Measurements from ENCODE around the gene MGAT3.

The MGAT3 gene

DNA sequence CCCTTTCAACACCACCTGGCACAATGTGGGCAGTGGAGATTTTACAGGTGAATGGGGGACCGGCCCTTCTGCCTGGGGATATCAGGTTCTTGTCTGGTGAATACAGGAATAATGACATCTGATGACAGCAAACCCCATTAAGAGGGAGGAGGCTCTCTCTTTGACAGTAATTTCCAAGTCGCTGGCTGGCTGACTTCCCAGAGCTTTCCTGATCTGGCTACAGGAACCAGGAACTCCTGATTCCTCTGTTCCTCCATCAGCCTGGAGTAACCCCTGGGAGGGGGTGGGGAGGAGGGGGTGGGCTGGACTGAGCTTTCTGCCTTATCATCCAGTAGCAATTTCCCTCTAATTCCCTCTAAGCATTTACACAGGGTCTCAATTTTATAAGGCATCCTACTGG, 41.6 kb downstream of the MGAT3 start:
- in situ Hi-C loops (cut with HindIII; ENCODE audit: low sequenced_read_pairs), result no loop called here
- no peak for DNase-seq (ENCODE audit: low read depth)
- no peak overlapping the region for H3K4me3 ChIP-seq (ENCODE audit: low read depth, low read length)
- TF ChIP-seq, protein P1, sequence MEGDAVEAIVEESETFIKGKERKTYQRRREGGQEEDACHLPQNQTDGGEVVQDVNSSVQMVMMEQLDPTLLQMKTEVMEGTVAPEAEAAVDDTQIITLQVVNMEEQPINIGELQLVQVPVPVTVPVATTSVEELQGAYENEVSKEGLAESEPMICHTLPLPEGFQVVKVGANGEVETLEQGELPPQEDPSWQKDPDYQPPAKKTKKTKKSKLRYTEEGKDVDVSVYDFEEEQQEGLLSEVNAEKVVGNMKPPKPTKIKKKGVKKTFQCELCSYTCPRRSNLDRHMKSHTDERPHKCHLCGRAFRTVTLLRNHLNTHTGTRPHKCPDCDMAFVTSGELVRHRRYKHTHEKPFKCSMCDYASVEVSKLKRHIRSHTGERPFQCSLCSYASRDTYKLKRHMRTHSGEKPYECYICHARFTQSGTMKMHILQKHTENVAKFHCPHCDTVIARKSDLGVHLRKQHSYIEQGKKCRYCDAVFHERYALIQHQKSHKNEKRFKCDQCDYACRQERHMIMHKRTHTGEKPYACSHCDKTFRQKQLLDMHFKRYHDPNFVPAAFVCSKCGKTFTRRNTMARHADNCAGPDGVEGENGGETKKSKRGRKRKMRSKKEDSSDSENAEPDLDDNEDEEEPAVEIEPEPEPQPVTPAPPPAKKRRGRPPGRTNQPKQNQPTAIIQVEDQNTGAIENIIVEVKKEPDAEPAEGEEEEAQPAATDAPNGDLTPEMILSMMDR (IDR thresholded peaks at IDR 0.05; ENCODE audit: low read depth, low read length, missing control alignments), result no peak

- no peak for DNase-seq (ENCODE audit: low read depth)
- in situ Hi-C loops (cut with HindIII; ENCODE audit: low sequenced_read_pairs), result no loop called here
- TF ChIP-seq, protein P1 (IDR thresholded peaks at IDR 0.05; ENCODE audit: low read depth, low read length, missing control alignments), result no peak
- H3K4me3 ChIP-seq (ENCODE audit: low read depth, low read length), result no peak overlapping the region
Measured at GRCh38 chr22:39498802-39499201, 42.0 kb downstream of the MGAT3 start.

DNA sequence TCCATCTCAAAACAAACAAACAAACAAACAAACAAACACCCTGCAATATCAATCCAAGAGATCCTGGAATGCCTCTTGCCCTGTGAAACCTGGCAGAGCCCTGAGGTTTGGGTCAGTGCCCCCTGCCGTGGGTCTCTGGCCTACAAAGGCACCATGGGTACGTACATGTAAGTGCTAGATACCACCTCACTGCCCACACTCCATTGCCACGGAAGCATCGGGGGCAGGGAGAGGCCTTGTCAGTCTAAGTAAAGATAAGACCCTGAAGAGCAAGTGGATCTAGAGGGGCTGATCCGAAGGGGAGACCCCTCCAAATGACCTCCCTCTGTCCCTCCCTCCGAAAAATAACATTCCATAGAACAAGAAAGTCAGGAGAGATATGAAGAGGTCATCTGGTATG, 43.3 kb downstream of the MGAT3 start:
- in situ Hi-C loops (cut with HindIII; ENCODE audit: low sequenced_read_pairs), result no loop called here
- TF ChIP-seq, protein P1 (IDR thresholded peaks at IDR 0.05; ENCODE audit: low read depth, low read length, missing control alignments), result no peak
- DNase-seq (ENCODE audit: low read depth), result no peak
- H3K4me3 ChIP-seq (ENCODE audit: low read depth, low read length), result no peak overlapping the region

DNA sequence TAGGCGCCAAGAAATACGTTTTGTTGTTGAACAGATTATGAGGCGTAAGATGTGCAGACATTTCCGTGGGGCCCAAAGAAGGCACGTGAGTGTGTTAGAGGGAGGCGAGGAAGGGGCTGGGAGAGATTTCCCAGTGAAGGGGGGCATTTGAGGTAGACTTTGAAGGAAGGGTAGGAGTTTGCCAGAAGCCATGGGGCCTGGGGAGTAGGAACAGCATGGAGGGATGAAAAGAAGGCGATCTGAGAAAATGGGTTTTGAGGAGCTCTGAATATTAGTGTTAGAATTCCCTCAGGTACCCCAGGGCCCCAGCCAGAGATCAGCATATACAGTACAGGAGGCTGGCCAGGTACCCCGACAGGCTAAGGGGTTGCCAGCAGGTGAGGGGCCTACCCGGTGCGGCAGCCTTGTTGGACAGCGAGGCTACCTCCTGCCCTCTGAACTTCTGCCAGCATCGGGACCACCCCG, 44.9 kb downstream of the MGAT3 start:
- no peak for DNase-seq (ENCODE audit: low read depth)
- in situ Hi-C loops (cut with HindIII; ENCODE audit: low sequenced_read_pairs), result no loop called here
- TF ChIP-seq, protein P1 (IDR thresholded peaks at IDR 0.05; ENCODE audit: low read depth, low read length, missing control alignments), result no peak
- H3K4me3 ChIP-seq (ENCODE audit: low read depth, low read length), result peak overlapping the region; percentile 83

DNA sequence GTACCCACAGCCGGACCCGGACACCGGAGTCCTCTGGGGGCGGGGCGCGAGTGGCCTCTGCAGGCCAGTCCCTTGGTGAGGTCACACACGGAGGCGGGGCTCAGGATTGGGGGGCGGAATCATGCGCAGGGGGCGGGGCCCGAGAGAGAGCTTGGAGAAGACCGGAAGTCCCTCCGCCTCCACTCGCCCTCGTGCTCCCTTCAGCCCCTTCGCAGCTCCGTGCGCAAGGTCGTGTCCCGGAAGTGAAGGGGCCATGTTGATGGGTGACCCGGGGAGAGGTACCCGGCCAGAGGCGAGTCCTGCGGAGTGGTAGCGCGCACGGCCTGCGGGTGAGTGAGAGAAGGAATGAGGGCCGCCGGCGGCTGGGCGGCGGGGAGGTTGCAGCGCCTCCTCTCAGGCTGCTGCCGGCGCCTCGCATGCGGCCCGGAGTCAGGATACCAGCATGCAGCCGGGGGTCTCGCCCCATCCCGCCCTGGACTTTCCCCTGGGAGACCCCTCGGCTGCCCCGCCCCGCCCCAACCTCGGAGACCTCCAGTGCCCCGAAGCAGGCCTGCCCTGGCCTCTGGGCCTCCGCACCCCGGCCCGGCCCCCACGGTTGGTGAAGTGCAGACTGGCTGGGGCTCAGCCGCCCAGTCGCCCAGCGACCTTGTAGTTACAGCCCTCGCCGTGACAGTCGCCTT, 45.4 kb downstream of the MGAT3 start, which contains the start of gene MIEF1:
MIEF1 (plus strand) TSS at position 182 of the 680 bp plus-strand sequence. CDS start 9,005 bp downstream, outside the sequence.
- H3K4me3 ChIP-seq (ENCODE audit: low read depth, low read length), result peak within 1 kb of the TSS; percentile 83
- in situ Hi-C loops (cut with HindIII; ENCODE audit: low sequenced_read_pairs), result no loop called here
- TF ChIP-seq, protein P1 (IDR thresholded peaks at IDR 0.05; ENCODE audit: low read depth, low read length, missing control alignments), result peak; percentile 7
- peak; percentile 83 for DNase-seq (ENCODE audit: low read depth)

DNA sequence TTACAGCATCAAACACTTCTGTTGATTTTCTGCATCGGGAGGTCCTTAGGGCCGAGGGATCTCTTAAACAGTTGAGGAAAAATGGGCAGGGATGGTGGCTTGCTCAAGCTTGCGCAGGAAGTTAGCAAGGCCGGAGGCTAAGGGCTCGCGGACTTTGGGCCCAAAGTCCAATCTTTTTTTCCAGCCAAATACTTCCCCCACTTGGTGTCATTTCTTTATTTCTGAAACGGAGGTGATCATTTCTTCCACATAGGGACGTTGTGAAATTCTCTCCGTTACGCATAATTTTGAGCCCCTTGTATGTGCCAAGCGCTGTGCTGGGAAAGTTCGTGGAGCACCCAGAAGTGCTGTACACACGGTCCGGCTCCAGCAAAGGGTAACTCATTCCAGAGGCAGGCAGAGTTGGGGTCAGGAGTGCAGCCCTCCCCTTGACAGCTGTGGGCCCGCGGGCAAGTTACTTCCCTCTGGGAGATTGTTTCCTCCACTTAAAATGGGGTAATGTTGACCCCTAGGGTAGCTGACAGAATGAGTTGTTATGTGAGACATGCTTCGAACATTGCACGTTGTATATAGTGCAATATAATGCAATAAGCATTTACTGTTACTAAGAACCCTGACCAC, 46.1 kb downstream of the MGAT3 start:
- TF ChIP-seq, protein P1 (IDR thresholded peaks at IDR 0.05; ENCODE audit: low read depth, low read length, missing control alignments), result no peak
- peak overlapping the region; percentile 83 for H3K4me3 ChIP-seq (ENCODE audit: low read depth, low read length)
- in situ Hi-C loops (cut with HindIII; ENCODE audit: low sequenced_read_pairs), result no loop called here
- DNase-seq (ENCODE audit: low read depth), result no peak

All from astrocyte of the cerebellum (primary cell).